ENCODE measurements around the gene JAZF1.

JAZF1 gene

DNA sequence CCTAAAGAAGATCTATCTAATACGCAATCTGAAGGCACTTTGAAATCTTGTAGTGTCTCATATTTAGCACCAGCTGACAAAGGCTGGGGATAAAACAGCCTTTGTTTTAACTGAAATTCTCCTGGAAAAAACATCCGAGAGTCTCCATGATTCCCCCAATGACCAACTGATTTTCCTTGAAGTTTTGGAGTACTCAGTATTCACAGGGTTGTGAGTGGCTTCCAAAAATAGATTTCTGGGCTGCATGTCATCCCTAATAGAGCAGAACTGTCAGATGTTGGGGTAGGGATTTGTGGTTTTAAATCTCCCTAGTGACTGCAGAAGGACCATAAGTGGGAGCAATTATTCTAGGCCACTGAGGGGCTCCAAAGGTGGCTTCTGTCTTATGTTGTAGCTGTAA is 234.2 kb downstream of the JAZF1 start:
- TF ChIP-seq, protein P1, sequence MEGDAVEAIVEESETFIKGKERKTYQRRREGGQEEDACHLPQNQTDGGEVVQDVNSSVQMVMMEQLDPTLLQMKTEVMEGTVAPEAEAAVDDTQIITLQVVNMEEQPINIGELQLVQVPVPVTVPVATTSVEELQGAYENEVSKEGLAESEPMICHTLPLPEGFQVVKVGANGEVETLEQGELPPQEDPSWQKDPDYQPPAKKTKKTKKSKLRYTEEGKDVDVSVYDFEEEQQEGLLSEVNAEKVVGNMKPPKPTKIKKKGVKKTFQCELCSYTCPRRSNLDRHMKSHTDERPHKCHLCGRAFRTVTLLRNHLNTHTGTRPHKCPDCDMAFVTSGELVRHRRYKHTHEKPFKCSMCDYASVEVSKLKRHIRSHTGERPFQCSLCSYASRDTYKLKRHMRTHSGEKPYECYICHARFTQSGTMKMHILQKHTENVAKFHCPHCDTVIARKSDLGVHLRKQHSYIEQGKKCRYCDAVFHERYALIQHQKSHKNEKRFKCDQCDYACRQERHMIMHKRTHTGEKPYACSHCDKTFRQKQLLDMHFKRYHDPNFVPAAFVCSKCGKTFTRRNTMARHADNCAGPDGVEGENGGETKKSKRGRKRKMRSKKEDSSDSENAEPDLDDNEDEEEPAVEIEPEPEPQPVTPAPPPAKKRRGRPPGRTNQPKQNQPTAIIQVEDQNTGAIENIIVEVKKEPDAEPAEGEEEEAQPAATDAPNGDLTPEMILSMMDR (conservative IDR thresholded peaks at IDR 0.05; ENCODE audit: low read depth, low read length), result no peak
- DNase-seq (ENCODE audit: low read depth), result no peak
- H3K4me3 ChIP-seq (ENCODE audit: low read depth, low read length), result no peak overlapping the region

DNA sequence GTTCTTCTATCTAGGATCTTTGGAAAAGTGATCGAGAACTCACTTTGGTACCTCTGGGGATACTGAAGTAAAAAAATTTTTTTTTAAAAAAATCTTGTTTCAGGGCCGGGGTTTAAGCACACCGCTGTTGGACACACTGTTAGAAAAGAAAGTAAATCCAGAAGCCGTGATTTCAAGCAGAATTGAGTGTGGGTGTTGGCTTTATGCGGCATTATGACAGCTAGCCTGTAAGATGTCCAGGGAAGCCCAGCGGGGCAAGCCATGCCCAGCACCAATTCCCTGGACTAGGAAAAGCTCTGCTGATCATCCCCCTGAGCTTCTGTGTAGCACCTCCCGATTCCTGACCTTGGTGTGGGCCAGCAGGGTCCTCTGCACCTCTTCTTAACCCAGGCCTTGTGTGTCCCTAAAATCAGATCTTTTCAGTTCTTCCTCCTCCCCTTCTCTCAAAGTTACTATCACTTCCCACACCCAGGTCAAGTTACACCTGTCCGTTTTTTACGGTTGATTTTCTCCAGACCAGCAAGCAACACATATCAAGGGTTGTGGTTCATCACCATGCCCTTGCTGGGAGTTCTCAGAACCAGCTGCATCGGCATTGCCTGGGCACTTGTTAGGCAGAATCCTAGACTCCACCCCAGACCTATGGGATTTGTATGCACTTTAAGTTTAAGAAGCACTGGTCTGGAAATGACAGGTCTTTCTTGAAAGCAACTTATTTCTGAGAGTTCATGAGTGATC is 235.4 kb downstream of the JAZF1 start:
- no peak for DNase-seq (ENCODE audit: low read depth)
- TF ChIP-seq, protein P1 (conservative IDR thresholded peaks at IDR 0.05; ENCODE audit: low read depth, low read length), result no peak
- H3K4me3 ChIP-seq (ENCODE audit: low read depth, low read length), result no peak overlapping the region

DNA sequence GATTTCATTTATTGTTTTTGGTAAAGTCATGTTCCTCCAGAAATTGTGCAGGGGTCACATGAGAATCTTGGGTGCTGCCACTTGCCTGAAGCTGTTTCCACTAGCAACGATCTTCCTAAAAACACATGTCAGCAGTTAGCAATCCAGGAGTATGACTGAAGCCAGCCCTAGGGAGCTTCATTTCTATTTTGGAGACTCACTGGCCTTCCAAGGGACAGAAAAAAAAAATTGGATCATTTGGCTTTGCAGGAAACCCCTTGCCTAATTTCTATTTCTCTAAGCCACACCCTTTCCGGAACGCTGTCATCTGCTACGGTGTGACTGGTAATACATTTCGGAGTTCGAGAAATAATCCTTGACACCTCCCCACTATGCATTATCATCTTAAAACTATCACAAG is 236.0 kb downstream of the JAZF1 start:
- TF ChIP-seq, protein P1 (conservative IDR thresholded peaks at IDR 0.05; ENCODE audit: low read depth, low read length), result no peak
- H3K4me3 ChIP-seq (ENCODE audit: low read depth, low read length), result no peak overlapping the region
- DNase-seq (ENCODE audit: low read depth), result no peak

DNA sequence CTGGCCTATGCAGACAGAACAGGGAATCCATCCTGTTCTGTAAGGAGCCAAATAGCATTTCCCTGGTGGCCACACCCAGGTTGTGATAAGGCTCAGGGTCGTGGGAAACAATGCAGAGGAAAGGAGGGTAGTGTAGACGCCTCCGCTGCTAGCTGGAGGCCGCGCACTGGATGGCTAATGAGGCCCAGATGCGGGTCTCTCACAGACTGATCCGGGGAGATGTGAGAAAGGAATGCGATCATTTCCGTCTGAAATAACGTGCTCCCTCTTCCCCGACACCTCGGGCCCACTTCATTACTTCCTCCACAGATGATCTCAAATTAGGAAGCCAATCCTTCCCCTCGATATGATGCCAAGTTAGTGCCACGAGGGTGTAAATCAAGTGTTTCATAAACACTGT is 237.4 kb downstream of the JAZF1 start:
- DNase-seq (ENCODE audit: low read depth), result no peak
- TF ChIP-seq, protein P1 (conservative IDR thresholded peaks at IDR 0.05; ENCODE audit: low read depth, low read length), result no peak
- H3K4me3 ChIP-seq (ENCODE audit: low read depth, low read length), result no peak overlapping the region

DNA sequence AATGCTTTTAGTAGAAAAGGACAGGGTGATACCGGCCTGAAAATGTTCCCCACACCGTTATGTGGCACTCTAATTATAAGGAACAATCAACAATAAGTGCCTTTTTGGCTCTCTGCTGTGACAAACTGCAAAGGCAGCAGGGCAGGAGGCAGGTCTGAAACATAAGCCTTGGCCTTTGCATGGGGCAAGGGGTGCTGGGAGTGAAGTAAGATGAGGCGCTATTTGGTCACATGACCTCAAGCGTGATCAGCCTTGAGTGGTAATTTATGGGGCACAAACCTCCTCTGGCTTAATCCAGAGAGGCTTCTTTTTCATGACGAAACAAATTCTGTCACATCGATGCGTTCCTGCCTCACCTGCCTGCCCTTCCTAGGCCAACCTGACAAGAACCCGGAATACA is 237.9 kb downstream of the JAZF1 start:
- no peak overlapping the region for H3K4me3 ChIP-seq (ENCODE audit: low read depth, low read length)
- DNase-seq (ENCODE audit: low read depth), result no peak
- TF ChIP-seq, protein P1 (conservative IDR thresholded peaks at IDR 0.05; ENCODE audit: low read depth, low read length), result no peak

DNA sequence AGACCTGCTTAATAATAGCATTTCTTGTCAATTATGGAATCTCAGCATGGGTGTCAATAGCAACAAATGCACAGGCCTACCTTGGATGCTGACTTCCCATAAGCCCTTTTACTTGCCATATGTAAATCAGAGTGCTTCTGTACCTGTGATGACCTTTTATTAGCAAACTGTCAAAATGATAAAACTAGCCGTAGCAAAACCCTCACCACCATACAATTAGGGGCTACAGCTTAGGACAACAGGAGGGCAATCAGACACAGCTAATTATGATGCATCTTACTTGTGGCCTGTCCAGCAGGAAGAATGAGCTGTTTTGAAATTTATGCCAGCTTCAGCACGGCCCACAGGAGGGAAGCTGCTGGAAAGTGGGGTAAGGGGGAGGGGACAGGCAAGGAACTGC is 239.1 kb downstream of the JAZF1 start:
- TF ChIP-seq, protein P1 (conservative IDR thresholded peaks at IDR 0.05; ENCODE audit: low read depth, low read length), result no peak
- DNase-seq (ENCODE audit: low read depth), result no peak
- H3K4me3 ChIP-seq (ENCODE audit: low read depth, low read length), result no peak overlapping the region

DNA sequence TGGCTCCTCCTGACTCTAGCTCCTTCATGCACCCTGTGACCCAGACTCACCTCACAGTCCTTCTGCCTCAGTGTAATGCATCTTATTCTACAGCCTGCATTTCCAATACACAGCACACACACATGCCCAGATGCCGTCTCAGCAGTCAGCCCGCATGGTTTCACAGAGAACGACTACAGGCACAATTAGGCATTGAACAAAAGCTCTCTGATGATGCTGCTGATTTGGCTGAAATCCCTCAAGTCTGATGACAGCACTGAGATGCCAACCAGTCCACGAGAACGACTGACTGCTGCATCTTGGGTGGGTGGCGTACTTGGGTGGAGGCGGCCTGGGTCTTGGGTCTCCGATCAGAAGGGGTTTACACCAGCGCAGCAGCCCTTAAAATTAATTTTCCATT is 240.3 kb downstream of the JAZF1 start:
- DNase-seq (ENCODE audit: low read depth), result no peak
- no peak overlapping the region for H3K4me3 ChIP-seq (ENCODE audit: low read depth, low read length)
- TF ChIP-seq, protein P1 (conservative IDR thresholded peaks at IDR 0.05; ENCODE audit: low read depth, low read length), result no peak

All from choroid plexus epithelial cell (primary cell).